ENCODE measurements around the gene CBX8.

CBX8 gene

DNA sequence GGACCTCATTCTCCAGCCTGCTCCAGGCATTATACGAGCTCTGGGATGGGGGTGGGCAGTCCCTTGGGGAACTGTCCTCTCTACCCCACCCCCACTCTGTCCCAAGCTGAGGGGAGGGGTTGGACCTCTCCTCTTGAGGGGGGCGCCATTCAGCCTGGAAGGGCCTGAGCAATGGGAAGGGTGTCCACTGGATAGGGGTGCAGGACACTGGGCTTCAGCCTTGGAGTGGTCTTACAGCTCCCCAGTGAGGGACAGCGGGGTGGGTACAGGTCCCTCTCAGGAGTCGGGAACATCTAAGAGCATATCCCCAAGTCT is 9.5 kb upstream of the CBX8 start:
- DNase-seq (ENCODE audit: extremely low spot score), result no peak
- POLR2A ChIA-PET, result interaction anchor here (1.3 to 1.4 kb wide), 2 partner anchors 17 to 30 kb away, joined by 3 to 4 read pairs; no protein-coding TSS in a partner anchor
- TF ChIP-seq CTBP1 (IDR thresholded peaks at IDR 0.05; ENCODE audit: borderline replicate concordance) (no peak), FOXM1 (IDR thresholded peaks at IDR 0.05; ENCODE audit: borderline replicate concordance) (no peak), HDGF (IDR thresholded peaks at IDR 0.05; ENCODE audit: borderline replicate concordance) (no peak), FOXK2 (IDR thresholded peaks at IDR 0.05) (no peak), SUZ12 (IDR thresholded peaks at IDR 0.05) (no peak), ARNT (IDR thresholded peaks at IDR 0.05) (no peak)
- CTCF ChIA-PET, result interaction anchor here (1.6 kb wide), 1 partner anchor 29 kb away, joined by 6 read pairs; no protein-coding TSS in a partner anchor

DNA sequence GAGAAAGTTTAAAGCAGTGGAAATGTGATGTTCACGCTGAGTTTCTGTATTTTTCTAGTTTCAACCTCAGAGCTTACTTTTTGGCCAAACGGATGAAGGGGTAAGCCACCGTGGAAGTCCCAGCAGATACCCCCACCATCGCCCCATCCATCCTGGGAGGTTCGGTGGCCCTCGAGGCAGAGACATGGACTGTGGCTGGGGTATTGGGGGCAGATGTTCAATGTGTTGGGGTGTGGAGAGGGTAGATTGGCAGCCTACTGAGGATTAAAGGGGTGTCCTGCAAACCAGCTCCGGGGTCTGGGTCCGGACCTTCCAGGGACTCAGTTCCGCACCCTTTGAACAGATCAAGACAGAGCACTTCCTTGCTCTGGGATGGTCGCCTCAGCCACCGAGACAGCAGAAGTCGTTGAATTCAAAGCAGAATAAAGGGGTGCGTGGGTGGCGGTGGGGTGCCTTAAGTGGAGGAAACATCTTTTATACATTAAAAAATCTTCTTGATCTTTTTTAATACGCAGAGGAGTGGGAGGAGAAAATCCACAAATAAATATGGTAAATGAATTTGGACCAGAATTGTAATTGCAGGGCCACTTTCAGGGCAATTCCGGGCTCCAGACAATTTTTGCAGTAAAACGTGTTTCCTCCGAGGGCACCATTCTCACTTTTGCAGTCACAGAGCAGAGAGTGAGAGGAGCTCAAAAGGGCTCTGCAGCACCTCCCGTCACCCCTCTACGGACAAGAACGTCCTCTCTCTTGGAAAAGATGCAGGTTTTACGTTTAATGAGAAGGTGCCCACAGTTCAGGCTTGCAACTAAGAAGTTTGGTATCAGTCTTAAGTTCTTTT is 8.2 kb upstream of the CBX8 start:
- POLR2A ChIA-PET, result interaction anchor here (1.1 to 2.5 kb wide), 5 partner anchors 12 to 296 kb away, joined by 3 to 8 read pairs (median 3); partner anchors contain the start of genes CBX4 and GAA

DNA sequence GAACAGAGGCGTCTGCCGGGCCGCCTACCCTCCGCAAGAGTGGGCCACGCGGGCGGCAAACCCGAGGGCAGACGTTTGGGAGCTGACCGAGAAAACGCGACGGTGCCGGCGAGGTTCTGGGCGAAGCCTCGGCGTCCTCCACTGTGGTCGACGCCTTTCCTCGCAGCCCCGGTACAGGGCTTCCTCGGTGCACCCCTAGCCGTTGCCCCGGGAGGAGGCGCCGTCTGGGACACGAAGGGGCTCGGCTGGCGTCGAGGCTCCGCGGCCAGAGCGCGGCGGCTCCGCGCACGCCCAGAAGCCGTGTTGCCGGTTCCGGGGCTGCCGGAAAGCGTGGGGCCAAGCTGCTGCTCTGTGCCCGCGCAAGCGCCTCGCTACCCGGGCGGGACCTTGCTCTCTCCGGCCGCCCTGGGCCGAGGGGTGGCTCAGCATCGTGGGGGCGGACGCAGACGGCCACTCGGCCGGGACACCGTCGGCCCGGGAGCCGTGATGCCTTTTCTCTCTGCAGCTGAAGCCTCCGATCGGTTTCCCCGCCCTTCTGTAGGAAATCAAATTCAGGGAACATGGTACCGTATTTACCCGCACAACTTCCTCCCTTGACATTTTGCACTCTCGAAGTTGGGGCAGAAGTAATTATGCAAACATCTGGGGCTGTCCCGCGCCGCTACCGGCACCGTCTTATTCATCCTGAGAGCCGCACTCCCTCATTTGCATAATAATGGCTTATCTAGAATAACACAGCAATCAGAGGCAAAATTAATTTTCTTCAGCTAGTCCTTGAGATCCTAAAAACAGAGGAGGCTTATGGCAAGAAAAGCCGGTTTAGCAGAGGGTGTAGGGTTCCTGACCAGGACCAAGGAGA is 7.3 kb upstream of the CBX8 start:
- CTCF ChIA-PET, result no interaction called here
- TF ChIP-seq L3MBTL2 (conservative IDR thresholded peaks at IDR 0.05) (peak; percentile 90), NFRKB (IDR thresholded peaks at IDR 0.05) (no peak)
- POLR2A ChIA-PET, result interaction anchor here (1.0 to 2.5 kb wide), 10 partner anchors 9 to 297 kb away, joined by 3 to 8 read pairs (median 3); partner anchors contain the start of genes CBX4 and GAA
- peak; percentile 29 for DNase-seq (ENCODE audit: extremely low spot score)

More for the DNA sequence above, 8.2 kb upstream of the CBX8 start:
- no peak for DNase-seq (ENCODE audit: extremely low spot score)
- CTCF ChIA-PET, result interaction anchor here (1.1 to 1.6 kb wide), 2 partner anchors 30 to 35 kb away, joined by 5 to 6 read pairs; no protein-coding TSS in a partner anchor
- TF ChIP-seq FOXM1 (IDR thresholded peaks at IDR 0.05; ENCODE audit: borderline replicate concordance) (no peak), FOXK2 (IDR thresholded peaks at IDR 0.05) (no peak), FOXA1 (IDR thresholded peaks at IDR 0.05) (no peak), L3MBTL2 (conservative IDR thresholded peaks at IDR 0.05) (no peak), HDGF (IDR thresholded peaks at IDR 0.05; ENCODE audit: borderline replicate concordance) (no peak), LEF1 (IDR thresholded peaks at IDR 0.05; ENCODE audit: borderline replicate concordance) (no peak), CTBP1 (IDR thresholded peaks at IDR 0.05; ENCODE audit: borderline replicate concordance) (no peak), TARDBP (IDR thresholded peaks at IDR 0.05) (no peak), SP1 (IDR thresholded peaks at IDR 0.05) (no peak)

DNA sequence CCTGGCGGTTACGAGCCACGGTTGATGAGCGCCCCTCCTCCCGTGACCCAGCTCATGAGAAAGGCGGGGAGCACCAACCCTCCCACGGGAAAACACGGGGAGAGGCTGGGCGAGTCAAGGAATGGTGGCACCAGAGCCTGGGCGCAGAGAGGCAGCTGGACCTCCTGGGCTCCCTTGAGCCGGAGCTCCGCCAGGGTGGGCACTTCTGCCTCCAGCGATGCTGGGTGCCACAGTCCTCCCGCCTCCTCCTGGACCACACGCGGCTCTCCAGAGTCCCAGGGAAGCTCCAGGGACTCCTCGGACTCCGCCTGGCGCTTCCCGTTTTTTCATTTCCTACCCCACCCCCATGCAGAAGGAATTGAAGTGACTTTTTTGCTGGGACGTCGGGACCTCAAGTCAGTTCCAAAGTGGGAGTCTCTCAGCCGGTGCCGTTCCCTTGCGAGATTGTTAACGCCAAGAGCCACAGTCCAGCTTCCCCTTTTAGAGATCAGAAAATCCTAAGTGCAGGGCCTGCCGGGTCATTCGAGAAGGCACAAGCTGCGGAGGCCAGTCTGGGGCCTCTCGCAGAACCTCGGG is 6.6 kb upstream of the CBX8 start:
- CTCF ChIA-PET, result no interaction called here
- no peak for DNase-seq (ENCODE audit: extremely low spot score)
- TF ChIP-seq BHLHE40 (IDR thresholded peaks at IDR 0.05; ENCODE audit: borderline replicate concordance) (no peak), TARDBP (IDR thresholded peaks at IDR 0.05) (no peak), HDGF (IDR thresholded peaks at IDR 0.05; ENCODE audit: borderline replicate concordance) (no peak), SUZ12 (IDR thresholded peaks at IDR 0.05) (no peak)
- POLR2A ChIA-PET, result interaction anchor here (1.0 to 2.5 kb wide), 7 partner anchors 10 to 190 kb away, joined by 3 to 8 read pairs (median 4); partner anchors contain the start of gene CBX4

- TF ChIP-seq TARDBP (IDR thresholded peaks at IDR 0.05) (no peak), ELF4 (IDR thresholded peaks at IDR 0.05) (no peak), BHLHE40 (IDR thresholded peaks at IDR 0.05; ENCODE audit: borderline replicate concordance) (no peak), HDGF (IDR thresholded peaks at IDR 0.05; ENCODE audit: borderline replicate concordance) (no peak), ZNF384 (IDR thresholded peaks at IDR 0.05) (no peak), NFRKB (IDR thresholded peaks at IDR 0.05) (no peak), CTBP1 (IDR thresholded peaks at IDR 0.05; ENCODE audit: borderline replicate concordance) (no peak), FOXM1 (IDR thresholded peaks at IDR 0.05; ENCODE audit: borderline replicate concordance) (no peak), FOXA1 (IDR thresholded peaks at IDR 0.05) (no peak), SP1 (IDR thresholded peaks at IDR 0.05) (no peak), ARNT (IDR thresholded peaks at IDR 0.05) (no peak), L3MBTL2 (conservative IDR thresholded peaks at IDR 0.05) (no peak), LEF1 (IDR thresholded peaks at IDR 0.05; ENCODE audit: borderline replicate concordance) (no peak), SUZ12 (IDR thresholded peaks at IDR 0.05) (no peak), FOXK2 (IDR thresholded peaks at IDR 0.05) (no peak)
- TF ChIP-seq, protein P1, sequence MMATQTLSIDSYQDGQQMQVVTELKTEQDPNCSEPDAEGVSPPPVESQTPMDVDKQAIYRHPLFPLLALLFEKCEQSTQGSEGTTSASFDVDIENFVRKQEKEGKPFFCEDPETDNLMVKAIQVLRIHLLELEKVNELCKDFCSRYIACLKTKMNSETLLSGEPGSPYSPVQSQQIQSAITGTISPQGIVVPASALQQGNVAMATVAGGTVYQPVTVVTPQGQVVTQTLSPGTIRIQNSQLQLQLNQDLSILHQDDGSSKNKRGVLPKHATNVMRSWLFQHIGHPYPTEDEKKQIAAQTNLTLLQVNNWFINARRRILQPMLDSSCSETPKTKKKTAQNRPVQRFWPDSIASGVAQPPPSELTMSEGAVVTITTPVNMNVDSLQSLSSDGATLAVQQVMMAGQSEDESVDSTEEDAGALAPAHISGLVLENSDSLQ (IDR thresholded peaks at IDR 0.05), result no peak
- CTCF ChIA-PET, result no interaction called here
- POLR2A ChIA-PET, result interaction anchor here (1.0 to 2.5 kb wide), 4 partner anchors 9 to 36 kb away, joined by 3 to 8 read pairs (median 4); partner anchors contain the start of gene CBX4
- no peak for DNase-seq (ENCODE audit: extremely low spot score)
Observed at GRCh38 chr17:79802736-79803420, 6.0 kb upstream of the CBX8 start.

DNA sequence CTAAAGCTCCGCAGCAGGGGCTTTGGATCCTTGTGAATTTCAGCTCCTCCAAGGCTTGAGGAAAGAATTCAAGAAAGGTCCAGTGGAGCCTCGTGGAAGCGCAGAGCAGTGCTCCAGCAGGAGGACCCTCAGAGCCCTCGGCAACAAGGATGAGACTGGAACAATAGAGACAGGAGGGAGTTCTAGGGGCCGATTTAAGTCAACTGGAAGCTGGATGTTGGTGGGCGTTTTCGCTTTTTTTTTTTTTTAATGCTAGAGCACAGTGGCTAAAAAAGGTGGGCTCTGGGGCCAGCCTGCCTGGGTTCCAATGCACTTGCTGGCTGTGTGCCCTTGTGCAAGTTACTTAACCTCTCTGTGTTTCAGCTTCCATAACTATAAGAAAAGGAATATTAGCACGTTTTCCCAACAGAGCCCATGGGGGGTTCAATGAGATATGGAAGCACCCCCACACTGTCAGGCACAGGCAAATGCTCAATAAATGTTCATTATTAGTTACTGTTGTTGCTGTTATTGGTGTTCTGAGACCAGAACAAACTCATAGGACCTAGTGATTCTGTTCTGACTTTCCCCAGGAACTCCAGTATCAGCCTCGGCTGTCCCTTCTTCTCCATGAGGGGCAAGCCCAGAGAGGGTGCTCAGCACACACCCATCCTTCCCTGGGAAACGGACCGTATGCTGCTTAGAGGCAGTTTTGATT is 5.3 kb upstream of the CBX8 start:
- CTCF ChIA-PET, result interaction anchor here (0.6 to 1.5 kb wide), 4 partner anchors 9 to 114 kb away, joined by 3 to 4 read pairs (median 4); partner anchors contain the start of gene CBX4
- POLR2A ChIA-PET, result interaction anchor here (0.8 to 1.2 kb wide), 5 partner anchors 12 to 191 kb away, joined by 3 to 4 read pairs (median 3); partner anchors contain the start of gene CBX4
- no peak for DNase-seq (ENCODE audit: extremely low spot score)
- TF ChIP-seq ZNF384 (IDR thresholded peaks at IDR 0.05) (no peak), SP1 (IDR thresholded peaks at IDR 0.05) (no peak), FOXK2 (IDR thresholded peaks at IDR 0.05) (no peak), L3MBTL2 (conservative IDR thresholded peaks at IDR 0.05) (no peak), BHLHE40 (IDR thresholded peaks at IDR 0.05; ENCODE audit: borderline replicate concordance) (no peak), TARDBP (IDR thresholded peaks at IDR 0.05) (no peak), SUZ12 (IDR thresholded peaks at IDR 0.05) (no peak), FOXM1 (IDR thresholded peaks at IDR 0.05; ENCODE audit: borderline replicate concordance) (no peak), FOXA1 (IDR thresholded peaks at IDR 0.05) (no peak), HDGF (IDR thresholded peaks at IDR 0.05; ENCODE audit: borderline replicate concordance) (no peak), LEF1 (IDR thresholded peaks at IDR 0.05; ENCODE audit: borderline replicate concordance) (no peak), ELF4 (IDR thresholded peaks at IDR 0.05) (no peak)
- TF ChIP-seq, protein P1 (IDR thresholded peaks at IDR 0.05), result no peak
